GM21576 (cell line): ENCODE measurements around the gene ST8SIA2.
"Not testable (repeated sequence)": the region's sequence is repeated elsewhere in the genome, so short reads cannot be mapped to it uniquely, and the experiment has no call there.

ENCODE experiments used
- ATAC-seq: cut with Tn5 transposase; IDR thresholded peaks from one replicate; pipeline ENCODE4 v1.9.1; 2021; ENCODE audit warnings: mild to moderate bottlenecking, moderate library complexity; ENCODE audit not compliant: unreplicated experiment

The ST8SIA2 gene

GRCh38 chr15:92435145-92435544 lies 41.5 kb downstream of the ST8SIA2 start:
- ATAC-seq = no peak

- ATAC-seq = no peak
These were observed 44.8 kb downstream of the ST8SIA2 start for GRCh38 chr15:92438471-92438870.

GRCh38 chr15:92443381-92443780 lies 49.7 kb downstream of the ST8SIA2 start:
- ATAC-seq = no peak

GRCh38 chr15:92444631-92445030 lies 51.0 kb downstream of the ST8SIA2 start:
- ATAC-seq = no peak

- no peak for ATAC-seq
These were observed 54.7 kb downstream of the ST8SIA2 start for GRCh38 chr15:92448370-92448769.

GRCh38 chr15:92449476-92449875 lies 55.8 kb downstream of the ST8SIA2 start:
- ATAC-seq = no peak

GRCh38 chr15:92451225-92451825 lies 57.6 kb downstream of the ST8SIA2 start:
- ATAC-seq = no peak

GRCh38 chr15:92452143-92452542 lies 58.5 kb downstream of the ST8SIA2 start:
- ATAC-seq = no peak

- no peak for ATAC-seq
These were observed 59.9 kb downstream of the ST8SIA2 start for GRCh38 chr15:92453607-92454006.

- no peak for ATAC-seq
These were observed 60.9 kb downstream of the ST8SIA2 start for GRCh38 chr15:92454555-92455105.

GRCh38 chr15:92455271-92455670 lies 61.6 kb downstream of the ST8SIA2 start:
- ATAC-seq = no peak

- no peak for ATAC-seq
These were observed 63.9 kb downstream of the ST8SIA2 start for GRCh38 chr15:92457471-92458041.

- no peak for ATAC-seq
These were observed 66.3 kb downstream of the ST8SIA2 start for GRCh38 chr15:92460023-92460422.

GRCh38 chr15:92462424-92463125 lies 68.9 kb downstream of the ST8SIA2 start:
- ATAC-seq = no peak

- ATAC-seq = no peak
These were observed 69.7 kb downstream of the ST8SIA2 start for GRCh38 chr15:92463352-92463751.

GRCh38 chr15:92463826-92464225 lies 70.1 kb downstream of the ST8SIA2 start:
- no peak for ATAC-seq

GRCh38 chr15:92466834-92467233 lies 73.2 kb downstream of the ST8SIA2 start:
- no peak for ATAC-seq

- ATAC-seq = no peak
These were observed 73.6 kb downstream of the ST8SIA2 start for GRCh38 chr15:92467245-92467644.

GRCh38 chr15:92468991-92469390 lies 75.3 kb downstream of the ST8SIA2 start:
- ATAC-seq = no peak

- ATAC-seq = no peak
These were observed 77.6 kb downstream of the ST8SIA2 start for GRCh38 chr15:92471288-92471687.

GRCh38 chr15:92473756-92474155 lies 80.1 kb downstream of the ST8SIA2 start:
- ATAC-seq = no peak

GRCh38 chr15:92479730-92480129 lies 86.0 kb downstream of the ST8SIA2 start:
- ATAC-seq = not testable (repeated sequence)
